ENCODE measurements around the gene RUNDC3A.

RUNDC3A gene

GRCh38 chr17:44272321-44272951 lies 36.0 kb upstream of the RUNDC3A start:
- no peaks in the 10 kb centered on the region for H3K9me3 ChIP-seq (ENCODE audit: control insufficient read depth, insufficient read depth, low read depth, low read length)

GRCh38 chr17:44272954-44273353 lies 35.4 kb upstream of the RUNDC3A start:
- H3K4me1 ChIP-seq (ENCODE audit: control insufficient read depth, insufficient read depth, low read length), result no peaks in the 10 kb centered on the region
- no peak overlapping the region for H3K27ac ChIP-seq (ENCODE audit: extremely low read depth, low read depth, low read length)
- TF ChIP-seq SETDB1 (IDR thresholded peaks at IDR 0.05; ENCODE audit: insufficient read length, low read length) (no peak), ZNF544 (tag by site-specific recombination; IDR thresholded peaks at IDR 0.05) (no peak), ZNF175 (tag by site-specific recombination; IDR thresholded peaks at IDR 0.05) (no peak), PRDM4 (tag by site-specific recombination; IDR thresholded peaks at IDR 0.05) (0 out of 2 replicates have a peak, but pooled peaks have one; percentile 36), ZNF157 (tag by site-specific recombination; IDR thresholded peaks at IDR 0.05) (no peak), ZNF274 (IDR thresholded peaks at IDR 0.05; ENCODE audit: low read length) (no peak), ZNF274 (tag by site-specific recombination; IDR thresholded peaks at IDR 0.05; ENCODE audit: borderline replicate concordance) (no peak), ZBTB10 (tag by site-specific recombination; IDR thresholded peaks at IDR 0.05) (no peak), ZNF843 (tag by site-specific recombination; IDR thresholded peaks at IDR 0.05) (no peak), EGR2 (tag by site-specific recombination; IDR thresholded peaks at IDR 0.05; ENCODE audit: low read depth) (peak; percentile 22; the same call in 1 of the 2 replicates)
- ChIA-PET CTCF (interaction anchor here (0.7 to 0.9 kb wide), 3 partner anchors 63 to 188 kb away, joined by 4 to 7 read pairs (median 4); no protein-coding TSS in a partner anchor), POLR2A (interaction anchor here (0.7 kb wide), 1 partner anchor 101 kb away, joined by 4 read pairs; no protein-coding TSS in a partner anchor)
- no peaks in the 10 kb centered on the region for H3K9me3 ChIP-seq (ENCODE audit: control insufficient read depth, insufficient read depth, low read depth, low read length)
- no peaks in the 10 kb centered on the region for H3K36me3 ChIP-seq (ENCODE audit: control insufficient read depth in 2 of 2, insufficient read depth in 1 of 2, low read length in 2 of 2)
- no peak overlapping the region for H3K4me3 ChIP-seq (ENCODE audit: low read depth, low read length)

More at GRCh38 chr17:44272321-44272951, 36.0 kb upstream of the RUNDC3A start:
- TF ChIP-seq ZBTB48 (tag by site-specific recombination; IDR thresholded peaks at IDR 0.05) (0 out of 2 replicates have a peak, but pooled peaks have one; percentile 27), ZNF558 (tag by site-specific recombination; IDR thresholded peaks at IDR 0.05) (no peak), ZIC2 (tag by site-specific recombination; IDR thresholded peaks at IDR 0.05) (peak; percentile 52; the same call in 1 of the 2 replicates)
- no peak overlapping the region for H3K4me3 ChIP-seq (ENCODE audit: low read depth, low read length)
- POLR2A ChIA-PET, result no interaction called here
- no peak overlapping the region for H3K27ac ChIP-seq (ENCODE audit: extremely low read depth, low read depth, low read length)
- no peaks in the 10 kb centered on the region for H3K4me1 ChIP-seq (ENCODE audit: control insufficient read depth, insufficient read depth, low read length)
- H3K36me3 ChIP-seq (ENCODE audit: control insufficient read depth in 2 of 2, insufficient read depth in 1 of 2, low read length in 2 of 2), result no peaks in the 10 kb centered on the region
- CTCF ChIA-PET, result no interaction called here

GRCh38 chr17:44273607-44274006 lies 34.8 kb upstream of the RUNDC3A start:
- no peaks in the 10 kb centered on the region for H3K4me1 ChIP-seq (ENCODE audit: control insufficient read depth, insufficient read depth, low read length)
- H3K36me3 ChIP-seq (ENCODE audit: control insufficient read depth in 2 of 2, insufficient read depth in 1 of 2, low read length in 2 of 2), result no peaks in the 10 kb centered on the region
- POLR2A ChIA-PET, result interaction anchor here (0.7 kb wide), 1 partner anchor 100 kb away, joined by 4 read pairs; no protein-coding TSS in a partner anchor
- TF ChIP-seq RBAK (tag by site-specific recombination; IDR thresholded peaks at IDR 0.05) (no peak), ZNF571 (tag by site-specific recombination; IDR thresholded peaks at IDR 0.05) (no peak), ZNF202 (tag by site-specific recombination; IDR thresholded peaks at IDR 0.05; ENCODE audit: borderline replicate concordance) (no peak), ZNF18 (tag by site-specific recombination; IDR thresholded peaks at IDR 0.05) (no peak), ZBTB17 (tag by site-specific recombination; IDR thresholded peaks at IDR 0.05) (no peak), ZNF433 (tag by site-specific recombination; IDR thresholded peaks at IDR 0.05; ENCODE audit: low read depth) (no peak), ZNF707 (tag by site-specific recombination; IDR thresholded peaks at IDR 0.05) (no peak)
- CTCF ChIA-PET, result interaction anchor here (0.7 to 0.9 kb wide), 3 partner anchors 64 to 189 kb away, joined by 4 to 7 read pairs (median 4); no protein-coding TSS in a partner anchor
- H3K27ac ChIP-seq (ENCODE audit: extremely low read depth, low read depth, low read length), result no peak overlapping the region
- no peak overlapping the region for H3K4me3 ChIP-seq (ENCODE audit: low read depth, low read length)
- H3K9me3 ChIP-seq (ENCODE audit: control insufficient read depth, insufficient read depth, low read depth, low read length), result no peaks in the 10 kb centered on the region
